Astrocyte (in vitro differentiated cells and primary cell): ENCODE results near the gene ZDHHC8. TPM values are rescaled to one million over a fixed set of nuclear protein-coding genes. Genes with fewer than 3 reads are reported as not detected.

Experiments used
- DNase-seq: peaks from one replicate; pipeline ENCODE4 v3.0.0-alpha.2; 2010; ENCODE audit warnings: low read depth
- FAIRE-seq: peaks from 2 replicates; lab custom pipeline; 2011; peaks lifted over from hg19 to GRCh38; lab: Jason Lieb, UNC
- H2AFZ ChIP-seq: 2 replicates; pipeline ENCODE4 v1.6.0; 2012; ENCODE audit warnings: low read depth, low read length, inconsistent platforms
- H3K27ac ChIP-seq: 2 replicates; pipeline ENCODE4 v1.5.1; 2011; ENCODE audit warnings: low read depth, low read length, inconsistent platforms
- H3K27me3 ChIP-seq: 2 replicates; pipeline ENCODE4 v1.6.0; 2011; ENCODE audit warnings: low read length, inconsistent platforms; ENCODE audit not compliant: insufficient read depth
- H3K36me3 ChIP-seq: 2 replicates; pipeline ENCODE4 v1.5.1; 2011; ENCODE audit warnings: low read length, inconsistent platforms; ENCODE audit not compliant: insufficient read depth
- H3K4me1 ChIP-seq: 2 replicates; pipeline ENCODE4 v1.5.1; 2011; ENCODE audit warnings: low read length, inconsistent platforms; ENCODE audit not compliant: insufficient read depth
- H3K4me2 ChIP-seq: 2 replicates; pipeline ENCODE4 v1.6.0; 2012; ENCODE audit warnings: low read length, inconsistent platforms
- H3K4me3 ChIP-seq: 2 replicates; pipeline ENCODE4 v1.5.1; 2011; ENCODE audit warnings: low read depth, mild to moderate bottlenecking, low read length, inconsistent platforms; ENCODE audit not compliant: insufficient read depth
- H3K79me2 ChIP-seq: 2 replicates; pipeline ENCODE4 v1.6.0; 2012; ENCODE audit warnings: mild to moderate bottlenecking, low read length, inconsistent platforms; ENCODE audit not compliant: insufficient read depth
- H3K9ac ChIP-seq: 2 replicates; pipeline ENCODE4 v1.6.0; 2012; ENCODE audit warnings: mild to moderate bottlenecking, low read length, inconsistent platforms
- H3K9me3 ChIP-seq: 2 replicates; pipeline ENCODE4 v1.5.1; 2012; ENCODE audit warnings: low read depth, mild to moderate bottlenecking, low read length, inconsistent platforms; ENCODE audit not compliant: insufficient read depth
- H4K20me1 ChIP-seq: 2 replicates; pipeline ENCODE4 v1.6.0; 2012; ENCODE audit warnings: low read length, inconsistent platforms; ENCODE audit not compliant: insufficient read depth
- H3K27ac Mint-ChIP-seq: one replicate; pipeline ENCODE4 v1.8.0; 2021; ENCODE audit warnings: mild to moderate bottlenecking, mixed read lengths; ENCODE audit not compliant: unreplicated experiment
- H3K27me3 Mint-ChIP-seq: one replicate; pipeline ENCODE4 v1.8.0; 2021; ENCODE audit warnings: low read depth, mixed read lengths; ENCODE audit not compliant: unreplicated experiment
- H3K36me3 Mint-ChIP-seq: one replicate; pipeline ENCODE4 v1.8.0; 2021; ENCODE audit warnings: low read depth, mixed read lengths; ENCODE audit not compliant: unreplicated experiment
- H3K4me1 Mint-ChIP-seq: one replicate; pipeline ENCODE4 v1.8.0; 2021; ENCODE audit warnings: low read depth, mixed read lengths; ENCODE audit not compliant: unreplicated experiment
- H3K4me3 Mint-ChIP-seq: one replicate; pipeline ENCODE4 v1.8.0; 2021; ENCODE audit warnings: mild to moderate bottlenecking, moderate library complexity, mixed read lengths; ENCODE audit not compliant: unreplicated experiment
- H3K9me3 Mint-ChIP-seq: one replicate; pipeline ENCODE4 v1.8.0; 2021; ENCODE audit warnings: mild to moderate bottlenecking, mixed read lengths; ENCODE audit not compliant: unreplicated experiment
- EZH2 ChIP-seq: IDR thresholded peaks from 2 replicates; pipeline ENCODE4 v1.6.1; 2012; ENCODE audit warnings: mild to moderate bottlenecking, low read length, inconsistent platforms; ENCODE audit not compliant: insufficient read depth
- total RNA-seq: library from RNA; stranded (reverse); gene quantifications from 2 replicates; pipeline ENCODE4 v1.2.1, GENCODE V29; 2021
- TF ChIP-seq, protein P1 (sequence below): IDR thresholded peaks from 2 replicates; pipeline ENCODE4 v1.5.1; 2011; ENCODE audit warnings: low read depth, mild to moderate bottlenecking, inconsistent platforms, low read length, moderate library complexity; ENCODE audit not compliant: insufficient read depth

Gene ZDHHC8
- total RNA-seq, 1 donor from 2014 or later, result 88.3 TPM

DNA sequence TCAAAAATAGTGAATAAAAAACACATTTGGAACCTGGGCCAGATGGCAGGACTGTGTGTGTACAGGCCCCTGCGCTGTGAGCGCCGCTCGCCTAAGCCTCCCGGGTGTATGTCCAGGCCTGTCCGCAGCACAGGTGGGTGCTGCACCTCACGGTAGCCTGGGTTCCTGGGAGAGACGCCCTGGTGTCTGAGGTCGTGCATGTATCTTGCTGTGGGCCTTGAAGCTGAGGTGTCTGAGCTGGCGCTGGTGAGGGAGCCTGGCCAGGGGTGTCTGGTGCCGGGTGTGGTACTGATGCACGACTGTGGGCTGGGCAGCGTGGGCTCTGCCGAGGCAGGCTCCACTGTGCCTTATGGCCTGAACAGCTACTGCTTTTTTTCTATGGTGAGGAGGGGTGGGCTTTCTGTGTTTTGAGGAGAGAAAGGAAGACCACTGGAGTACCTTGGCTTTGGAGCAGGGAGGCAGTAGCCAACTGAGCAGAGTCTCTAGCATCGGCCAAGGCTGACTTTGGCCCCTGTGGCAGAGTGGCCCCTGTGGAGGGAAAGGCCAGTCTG, 4.2 kb upstream of the ZDHHC8 start:
- Histone ChIP-seq H3K79me2 (peaks cover 26% of the 10 kb centered on the region), H3K9me3 (no peaks in the 10 kb centered on the region), H4K20me1 (peaks cover 34% of the 10 kb centered on the region), H3K4me1 (peaks cover 1% of the 10 kb centered on the region), H3K4me3 (no peak overlapping the region), H3K4me2 (no peak overlapping the region), H3K9ac (no peak overlapping the region), H3K36me3 (peaks cover 7% of the 10 kb centered on the region), H3K27me3 (no peaks in the 10 kb centered on the region), H3K27ac (no peak overlapping the region), H2AFZ (no peak overlapping the region)
- H3K4me1 Mint-ChIP-seq, result no peaks in the 10 kb centered on the region
- FAIRE-seq, result no peak
- no peak for DNase-seq
- no peaks in the 10 kb centered on the region for H3K27me3 Mint-ChIP-seq
- no peak overlapping the region for H3K4me3 Mint-ChIP-seq
- TF ChIP-seq, protein P1, sequence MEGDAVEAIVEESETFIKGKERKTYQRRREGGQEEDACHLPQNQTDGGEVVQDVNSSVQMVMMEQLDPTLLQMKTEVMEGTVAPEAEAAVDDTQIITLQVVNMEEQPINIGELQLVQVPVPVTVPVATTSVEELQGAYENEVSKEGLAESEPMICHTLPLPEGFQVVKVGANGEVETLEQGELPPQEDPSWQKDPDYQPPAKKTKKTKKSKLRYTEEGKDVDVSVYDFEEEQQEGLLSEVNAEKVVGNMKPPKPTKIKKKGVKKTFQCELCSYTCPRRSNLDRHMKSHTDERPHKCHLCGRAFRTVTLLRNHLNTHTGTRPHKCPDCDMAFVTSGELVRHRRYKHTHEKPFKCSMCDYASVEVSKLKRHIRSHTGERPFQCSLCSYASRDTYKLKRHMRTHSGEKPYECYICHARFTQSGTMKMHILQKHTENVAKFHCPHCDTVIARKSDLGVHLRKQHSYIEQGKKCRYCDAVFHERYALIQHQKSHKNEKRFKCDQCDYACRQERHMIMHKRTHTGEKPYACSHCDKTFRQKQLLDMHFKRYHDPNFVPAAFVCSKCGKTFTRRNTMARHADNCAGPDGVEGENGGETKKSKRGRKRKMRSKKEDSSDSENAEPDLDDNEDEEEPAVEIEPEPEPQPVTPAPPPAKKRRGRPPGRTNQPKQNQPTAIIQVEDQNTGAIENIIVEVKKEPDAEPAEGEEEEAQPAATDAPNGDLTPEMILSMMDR, result no peak
- TF ChIP-seq EZH2, result no peak
- H3K27ac Mint-ChIP-seq, result no peak overlapping the region
- H3K9me3 Mint-ChIP-seq, result no peaks in the 10 kb centered on the region
- peaks cover 5% of the 10 kb centered on the region for H3K36me3 Mint-ChIP-seq

GRCh38 chr22:20127869-20128618, 3.6 kb upstream of the ZDHHC8 start:
- no peak for FAIRE-seq

More at GRCh38 chr22:20127869-20128618, 3.6 kb upstream of the ZDHHC8 start:
- Histone ChIP-seq H3K4me2 (no peak overlapping the region), H4K20me1 (peaks cover 35% of the 10 kb centered on the region), H3K27ac (no peak overlapping the region), H3K79me2 (peaks cover 29% of the 10 kb centered on the region), H3K9ac (no peak overlapping the region), H2AFZ (no peak overlapping the region), H3K36me3 (peaks cover 7% of the 10 kb centered on the region), H3K27me3 (no peaks in the 10 kb centered on the region), H3K4me3 (no peak overlapping the region), H3K4me1 (peaks cover 8% of the 10 kb centered on the region), H3K9me3 (no peaks in the 10 kb centered on the region)
- TF ChIP-seq, protein P1, result no peak
- no peak for TF ChIP-seq EZH2
- Mint-ChIP-seq H3K27me3 (no peaks in the 10 kb centered on the region), H3K27ac (no peak overlapping the region), H3K36me3 (peaks cover 5% of the 10 kb centered on the region), H3K4me1 (no peaks in the 10 kb centered on the region), H3K4me3 (no peak overlapping the region), H3K9me3 (no peaks in the 10 kb centered on the region)
- no peak for DNase-seq
